OCI-LY1 (cell line): ENCODE results near the gene S100A2.
"Not testable (repeated sequence)": the region's sequence is repeated elsewhere in the genome, so short reads cannot be mapped to it uniquely, and the experiment has no call there.

Experiments used
- H2AFZ ChIP-seq: fragments of 200-600 bp; sonication (generic), shearing (Covaris generic); 2 replicates; pipeline ENCODE4 v1.6.0; 2014; ENCODE audit warnings: antibody characterized with exemption, mild to moderate bottlenecking, low read length
- H3F3A ChIP-seq: fragments of 200-600 bp; sonication (generic), shearing (Covaris generic); 2 replicates; pipeline ENCODE4 v1.6.0; 2014; ENCODE audit warnings: mild to moderate bottlenecking, antibody characterized with exemption, low read length, moderate library complexity; ENCODE audit not compliant: insufficient read depth
- H3K27ac ChIP-seq: fragments of 200-600 bp; sonication (generic); 2 replicates; pipeline ENCODE4 v1.5.1; 2014; ENCODE audit warnings: low read length, mixed run types, mild to moderate bottlenecking, low read depth; ENCODE audit not compliant: poor library complexity, severe bottlenecking
- H3K27me3 ChIP-seq: fragments of 200-600 bp; sonication (generic); 2 replicates; pipeline ENCODE4 v1.6.0; 2014; ENCODE audit warnings: antibody characterized with exemption, mild to moderate bottlenecking, low read length, moderate library complexity; ENCODE audit not compliant: insufficient read depth
- H3K36me3 ChIP-seq: fragments of 200-600 bp; sonication (generic); 2 replicates; pipeline ENCODE4 v1.6.1; 2014; ENCODE audit warnings: mild to moderate bottlenecking, antibody characterized with exemption, low read length, moderate library complexity, mixed read lengths; ENCODE audit not compliant: insufficient read depth
- H3K4me1 ChIP-seq: fragments of 200-600 bp; sonication (generic); 2 replicates; pipeline ENCODE4 v1.5.1; 2014; ENCODE audit warnings: mild to moderate bottlenecking, low read length, moderate library complexity; ENCODE audit not compliant: insufficient read depth, severe bottlenecking
- H3K4me2 ChIP-seq: fragments of 200-600 bp; sonication (generic), shearing (Covaris generic); 2 replicates; pipeline ENCODE4 v1.6.1; 2014; ENCODE audit warnings: low read length
- H3K4me3 ChIP-seq: fragments of 200-600 bp; sonication (generic); 2 replicates; pipeline ENCODE4 v1.5.1; 2014; ENCODE audit warnings: low read length, low read depth, mild to moderate bottlenecking, mixed read lengths; ENCODE audit not compliant: poor library complexity, severe bottlenecking
- H3K79me2 ChIP-seq: fragments of 200-600 bp; shearing (Covaris generic); 2 replicates; pipeline ENCODE4 v1.6.1; 2016; ENCODE audit warnings: mixed run types, low read length, mixed read lengths; ENCODE audit not compliant: insufficient read depth
- H3K9ac ChIP-seq: fragments of 200-600 bp; sonication (generic), shearing (Covaris generic); 2 replicates; pipeline ENCODE4 v1.6.1; 2014; ENCODE audit warnings: mild to moderate bottlenecking, low read length, mixed read lengths
- H3K9me2 ChIP-seq: fragments of 200-600 bp; sonication (generic), shearing (Covaris generic); 2 replicates; pipeline ENCODE4 v1.6.1; 2014; ENCODE audit warnings: low read depth, mild to moderate bottlenecking, low read length, mixed read lengths
- H3K9me3 ChIP-seq: fragments of 200-600 bp; shearing (Covaris generic); 2 replicates; pipeline ENCODE4 v1.6.1; 2014; ENCODE audit warnings: low read length, mixed read lengths
- H4K20me1 ChIP-seq: fragments of 200-600 bp; sonication (generic), shearing (Covaris generic); 2 replicates; pipeline ENCODE4 v1.6.0; 2016; ENCODE audit warnings: mild to moderate bottlenecking, low read length; ENCODE audit not compliant: insufficient read depth
- EZH2 ChIP-seq: fragments of 200-600 bp; sonication (generic), shearing (Covaris generic); IDR thresholded peaks from 2 replicates; pipeline ENCODE4 v1.8.0; 2017; ENCODE audit warnings: borderline replicate concordance, mixed run types, mild to moderate bottlenecking, antibody characterized with exemption, low read length, moderate library complexity, mixed read lengths
- TF ChIP-seq, protein P1 (sequence below): fragments of 200-600 bp; sonication (generic), shearing (Covaris generic); IDR thresholded peaks from 2 replicates; pipeline ENCODE4 v1.5.1; 2017; ENCODE audit warnings: mild to moderate bottlenecking, antibody characterized with exemption, low read length, moderate library complexity, mixed read lengths

The S100A2 gene

GRCh38 chr1:153520818-153521476, 44.7 kb downstream of the S100A2 start:
- Histone ChIP-seq H3K27me3 (no peaks in the 10 kb centered on the region; the same call in 1 of the 2 replicates), H3K79me2 (no peaks in the 10 kb centered on the region), H3K9me2 (no peaks in the 10 kb centered on the region), H3F3A (no peaks in the 10 kb centered on the region), H3K4me3 (no peak overlapping the region), H3K36me3 (no peaks in the 10 kb centered on the region), H3K4me2 (no peak overlapping the region), H2AFZ (no peak overlapping the region), H3K9ac (no peak overlapping the region), H3K27ac (no peak overlapping the region), H3K9me3 (no peaks in the 10 kb centered on the region), H4K20me1 (no peaks in the 10 kb centered on the region), H3K4me1 (no peaks in the 10 kb centered on the region)
- TF ChIP-seq EZH2: no peak
- TF ChIP-seq, protein P1, sequence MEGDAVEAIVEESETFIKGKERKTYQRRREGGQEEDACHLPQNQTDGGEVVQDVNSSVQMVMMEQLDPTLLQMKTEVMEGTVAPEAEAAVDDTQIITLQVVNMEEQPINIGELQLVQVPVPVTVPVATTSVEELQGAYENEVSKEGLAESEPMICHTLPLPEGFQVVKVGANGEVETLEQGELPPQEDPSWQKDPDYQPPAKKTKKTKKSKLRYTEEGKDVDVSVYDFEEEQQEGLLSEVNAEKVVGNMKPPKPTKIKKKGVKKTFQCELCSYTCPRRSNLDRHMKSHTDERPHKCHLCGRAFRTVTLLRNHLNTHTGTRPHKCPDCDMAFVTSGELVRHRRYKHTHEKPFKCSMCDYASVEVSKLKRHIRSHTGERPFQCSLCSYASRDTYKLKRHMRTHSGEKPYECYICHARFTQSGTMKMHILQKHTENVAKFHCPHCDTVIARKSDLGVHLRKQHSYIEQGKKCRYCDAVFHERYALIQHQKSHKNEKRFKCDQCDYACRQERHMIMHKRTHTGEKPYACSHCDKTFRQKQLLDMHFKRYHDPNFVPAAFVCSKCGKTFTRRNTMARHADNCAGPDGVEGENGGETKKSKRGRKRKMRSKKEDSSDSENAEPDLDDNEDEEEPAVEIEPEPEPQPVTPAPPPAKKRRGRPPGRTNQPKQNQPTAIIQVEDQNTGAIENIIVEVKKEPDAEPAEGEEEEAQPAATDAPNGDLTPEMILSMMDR: no peak

DNA sequence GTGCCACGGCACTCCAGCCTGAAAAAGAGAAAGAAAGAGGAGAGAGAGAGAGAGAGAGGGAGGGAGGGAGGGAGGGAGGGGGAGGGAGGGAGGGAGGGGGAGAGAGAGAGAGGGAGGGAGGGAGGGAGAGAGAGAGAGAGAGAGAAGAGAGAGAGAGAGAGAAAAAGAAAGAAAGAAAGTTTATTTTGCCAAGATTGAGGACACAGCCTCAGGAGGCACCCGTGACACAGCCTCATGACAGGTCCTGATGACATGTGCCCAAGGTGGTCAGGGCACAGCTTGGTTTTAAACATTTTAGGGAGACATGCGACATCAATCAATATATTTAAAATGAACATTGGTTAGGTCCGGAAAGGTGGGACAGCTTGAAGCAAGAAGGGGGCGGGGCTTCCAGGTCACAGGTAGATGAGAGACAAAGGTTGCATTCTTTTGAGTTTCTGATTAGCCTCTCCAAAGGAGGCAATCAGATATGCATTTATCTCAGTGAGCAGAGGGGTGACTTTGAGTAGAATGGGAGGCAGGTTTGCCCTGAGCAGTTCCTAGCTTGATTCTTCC, 45.4 kb downstream of the S100A2 start:
- not testable (repeated sequence) for H3K4me3 ChIP-seq, H3K9ac ChIP-seq, H3K79me2 ChIP-seq, H3K4me2 ChIP-seq, H4K20me1 ChIP-seq, H3F3A ChIP-seq, H3K27ac ChIP-seq, H3K9me3 ChIP-seq, H3K36me3 ChIP-seq, H3K27me3 ChIP-seq, H2AFZ ChIP-seq, H3K9me2 ChIP-seq, H3K4me1 ChIP-seq

DNA sequence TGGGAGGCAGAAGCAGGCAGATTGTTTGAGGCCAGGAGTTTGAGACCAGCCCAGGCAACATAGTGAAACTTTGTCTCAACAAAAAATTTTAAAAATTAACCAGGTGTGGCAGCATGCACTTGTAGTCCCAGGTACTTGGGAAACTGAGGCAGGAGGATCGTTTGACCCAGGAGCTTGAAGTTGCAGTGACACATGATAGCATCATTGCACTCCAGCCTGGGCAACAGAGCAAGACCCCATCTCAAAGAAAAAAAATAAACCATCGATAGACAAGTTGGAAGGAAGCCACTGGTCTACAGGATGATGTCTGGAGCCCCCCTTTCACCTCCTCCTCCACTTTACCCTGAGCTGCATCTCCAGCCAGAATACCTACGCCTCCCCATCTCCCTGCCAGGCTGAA, 46.4 kb downstream of the S100A2 start:
- Histone ChIP-seq H3K4me2 (no peak overlapping the region), H3K27ac (no peak overlapping the region)

More for the DNA sequence above, 46.4 kb downstream of the S100A2 start:
- no peak for TF ChIP-seq EZH2
- TF ChIP-seq, protein P1: no peak
- H3K9ac ChIP-seq: no peak overlapping the region
- H4K20me1 ChIP-seq: no peaks in the 10 kb centered on the region
- H3K4me1 ChIP-seq: no peaks in the 10 kb centered on the region
- H3K9me2 ChIP-seq: no peaks in the 10 kb centered on the region
- H3K9me3 ChIP-seq: no peaks in the 10 kb centered on the region
- H3K27me3 ChIP-seq: peaks cover 6% of the 10 kb centered on the region; the same call in 1 of the 2 replicates
- H3F3A ChIP-seq: no peaks in the 10 kb centered on the region
- H3K4me3 ChIP-seq: no peak overlapping the region
- no peaks in the 10 kb centered on the region for H3K36me3 ChIP-seq
- H3K79me2 ChIP-seq: no peaks in the 10 kb centered on the region
- no peak overlapping the region for H2AFZ ChIP-seq
